Measurements from ENCODE around the gene SIGLECL1.
"Not testable (repeated sequence)": the region's sequence is repeated elsewhere in the genome, so short reads cannot be mapped to it uniquely, and the experiment has no call there.

Gene SIGLECL1

GRCh38 chr19:51250786-51251467 is at the start of gene SIGLECL1:
Gene SIGLECL1 (plus strand): TSS chr19:51251080. CDS start chr19:51264073, 12,993 bp downstream.
- no peak for DNase-seq

DNA sequence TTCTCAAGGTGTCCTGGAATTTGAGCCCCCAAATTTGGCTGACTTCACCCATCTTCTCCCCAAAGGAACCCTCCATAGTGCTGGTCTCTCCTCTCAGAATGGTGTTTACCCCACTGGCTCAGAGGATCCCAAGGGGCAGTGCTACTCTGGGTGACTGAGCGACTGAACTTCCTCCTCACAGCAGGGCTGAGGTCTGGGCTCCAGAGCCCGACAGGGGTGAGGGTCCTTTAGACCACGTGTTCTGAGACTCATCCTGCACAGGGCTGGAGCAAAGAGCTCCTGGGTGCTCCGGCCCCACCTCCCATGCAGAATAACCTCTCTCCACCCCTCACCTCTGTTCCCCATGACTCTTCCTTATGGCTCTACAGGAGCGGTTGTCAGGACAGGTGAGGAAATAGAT is 49.2 kb upstream of the SIGLECL1 start:
- DNase-seq: no peak

- DNase-seq: no peak
Observed at GRCh38 chr19:51203916-51204315, 47.0 kb upstream of the SIGLECL1 start.

GRCh38 chr19:51204321-51204720 is 46.6 kb upstream of the SIGLECL1 start:
- no peak for DNase-seq

GRCh38 chr19:51207747-51208146 is 43.1 kb upstream of the SIGLECL1 start:
- no peak for DNase-seq

DNA sequence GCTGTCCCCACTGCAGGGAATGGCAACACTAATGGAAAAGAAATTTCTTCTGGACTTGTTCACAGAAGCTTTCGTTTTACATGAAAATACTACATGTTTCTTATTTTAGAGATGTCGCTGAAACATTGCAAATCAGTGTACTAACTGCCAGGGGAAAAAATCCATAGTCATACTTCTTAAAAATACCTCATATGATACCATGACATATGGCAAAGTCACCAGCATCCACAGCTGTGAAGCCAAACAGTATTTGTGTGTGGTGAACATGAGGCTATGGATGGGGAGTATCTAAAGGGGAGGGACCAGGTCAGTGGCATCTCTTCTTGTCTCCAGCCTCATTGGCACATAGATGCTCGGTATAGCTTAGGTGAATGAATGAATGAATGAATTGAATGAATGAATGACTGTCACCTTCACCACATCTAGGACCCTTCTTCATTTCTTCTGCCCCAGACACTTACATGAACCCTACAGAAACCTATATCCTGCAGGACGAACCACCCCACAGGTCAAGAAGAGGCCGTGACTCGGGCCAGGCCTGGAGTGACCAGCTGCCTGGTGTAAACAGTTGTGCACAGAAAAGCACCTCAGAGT is 40.6 kb upstream of the SIGLECL1 start:
- no peak for DNase-seq

- DNase-seq: not testable (repeated sequence)
Observed at GRCh38 chr19:51210874-51211361, 40.0 kb upstream of the SIGLECL1 start.

- no peak for DNase-seq
Observed at GRCh38 chr19:51211833-51212232, 39.0 kb upstream of the SIGLECL1 start.

- no peak for DNase-seq
Observed at GRCh38 chr19:51219307-51219706, 31.6 kb upstream of the SIGLECL1 start.

DNA sequence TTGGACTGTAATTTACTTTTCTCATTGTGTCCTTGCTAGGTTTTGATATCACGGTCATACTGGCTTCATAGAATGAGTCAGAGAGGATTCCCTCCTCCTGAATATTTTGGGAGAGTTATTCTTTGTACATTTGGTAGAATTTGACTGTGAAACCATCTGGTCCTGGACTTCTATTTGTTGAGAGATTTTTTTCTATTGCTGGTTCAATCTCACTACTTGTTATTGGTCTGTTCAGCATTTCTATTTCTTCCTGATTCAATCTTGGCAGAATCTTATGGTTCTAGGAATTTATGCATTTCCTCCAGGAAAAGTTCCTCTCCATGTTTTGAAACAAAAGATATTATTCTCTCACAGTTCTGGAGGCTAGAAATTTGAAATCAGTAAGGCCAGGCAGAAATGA is 30.9 kb upstream of the SIGLECL1 start:
- no peak for DNase-seq

GRCh38 chr19:51220996-51221395 is 29.9 kb upstream of the SIGLECL1 start:
- DNase-seq: no peak

- DNase-seq: no peak
Observed at GRCh38 chr19:51224163-51224641, 26.7 kb upstream of the SIGLECL1 start.

- DNase-seq: not testable (repeated sequence)
Observed at GRCh38 chr19:51224898-51225393, 25.9 kb upstream of the SIGLECL1 start, which contains the start of gene CD33. Gene CD33 (plus strand): TSS chr19:51225080. CDS start chr19:51225119, 39 bp downstream.

DNA sequence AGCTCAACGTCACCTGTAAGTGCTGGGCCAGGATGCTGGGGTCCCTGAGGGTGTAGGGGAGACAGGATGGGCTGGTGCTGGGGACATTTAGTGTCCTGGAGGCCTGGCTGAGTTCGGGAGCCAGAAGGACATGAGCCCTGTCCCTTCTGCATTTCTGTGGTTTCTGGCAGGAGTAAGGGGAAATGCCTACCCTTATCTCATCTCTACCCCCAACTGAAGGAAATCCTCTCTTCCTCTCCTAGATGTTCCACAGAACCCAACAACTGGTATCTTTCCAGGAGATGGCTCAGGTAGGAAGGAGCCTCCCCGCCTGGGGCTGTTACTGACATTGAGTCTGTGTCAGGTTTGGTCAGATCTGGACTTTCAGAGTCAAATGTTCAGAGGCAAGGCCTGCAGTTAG is 24.8 kb upstream of the SIGLECL1 start:
- DNase-seq: no peak

DNA sequence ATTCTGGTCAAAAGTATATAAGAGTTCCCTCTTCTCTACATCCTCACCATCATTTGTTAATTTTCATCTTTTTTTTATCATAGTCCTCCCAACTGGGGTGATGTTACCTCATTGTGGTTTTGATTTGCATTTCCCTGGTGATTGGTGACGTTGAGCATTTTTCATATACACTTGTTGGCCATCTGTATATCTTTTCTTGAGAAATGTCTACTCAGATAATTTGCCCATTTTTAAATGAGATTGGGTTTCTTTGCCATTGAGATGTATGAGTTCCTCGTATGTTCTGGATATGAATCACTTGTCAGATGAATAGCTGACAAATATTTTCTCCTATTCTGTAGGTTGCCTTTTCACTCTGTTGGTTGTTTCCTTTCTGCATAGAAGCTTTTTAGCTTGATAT is 23.6 kb upstream of the SIGLECL1 start:
- DNase-seq: no peak

GRCh38 chr19:51227966-51228365 is 22.9 kb upstream of the SIGLECL1 start:
- DNase-seq: no peak

DNA sequence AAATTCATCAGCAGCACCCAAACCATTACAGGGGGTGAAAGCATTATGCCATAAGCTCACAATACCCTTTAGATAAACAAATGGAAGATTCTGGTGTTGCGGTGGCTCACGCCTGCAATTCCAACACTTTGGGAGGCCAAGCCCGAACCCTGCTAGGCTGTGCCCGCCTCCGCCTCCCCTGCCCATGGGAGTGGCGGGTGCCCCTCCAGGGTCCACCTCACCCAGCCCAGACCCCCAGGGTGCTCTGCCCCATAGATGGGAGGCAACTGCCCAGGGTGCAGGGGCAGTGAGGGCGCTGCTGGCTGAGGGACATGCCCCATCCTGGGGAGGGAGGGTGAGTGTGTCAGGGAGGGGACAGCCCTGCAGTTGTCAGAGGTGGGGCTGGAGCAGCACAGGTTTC is 10.0 kb upstream of the SIGLECL1 start:
- DNase-seq: no peak

DNA sequence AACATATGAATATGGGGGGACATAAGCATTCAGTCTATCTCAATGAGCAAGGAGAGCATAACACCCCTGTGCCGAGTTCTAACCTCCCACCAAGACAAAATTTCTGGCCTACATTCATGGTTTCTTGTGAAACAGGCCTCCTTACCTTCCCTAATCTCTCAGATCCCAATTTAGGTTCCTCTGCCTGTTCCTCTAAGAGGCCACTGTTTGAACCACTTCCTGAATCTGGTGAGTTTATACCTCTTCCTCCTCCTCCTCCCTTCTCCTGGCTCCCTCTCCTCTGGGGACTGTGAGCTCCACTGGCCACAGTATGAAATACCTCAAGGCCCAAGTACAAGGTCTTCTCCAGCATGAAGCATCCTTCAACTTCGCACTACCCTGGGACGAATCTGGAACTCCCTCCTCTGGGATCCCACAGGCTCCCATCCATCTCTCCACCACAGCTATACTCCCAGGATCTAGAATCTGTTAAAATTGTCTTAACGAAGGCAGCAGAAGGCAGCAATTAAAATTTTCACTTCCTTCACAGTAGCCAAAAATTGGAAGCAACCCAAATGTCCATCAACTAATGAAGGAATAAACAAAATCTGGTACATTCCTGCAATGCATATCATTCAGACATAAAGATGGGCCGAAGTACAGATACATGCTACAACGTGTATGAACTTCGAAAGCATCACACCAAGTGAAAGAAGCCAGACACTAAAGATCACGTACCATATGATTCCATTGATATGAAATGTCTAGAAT is 7.8 kb upstream of the SIGLECL1 start:
- DNase-seq: no peak

DNA sequence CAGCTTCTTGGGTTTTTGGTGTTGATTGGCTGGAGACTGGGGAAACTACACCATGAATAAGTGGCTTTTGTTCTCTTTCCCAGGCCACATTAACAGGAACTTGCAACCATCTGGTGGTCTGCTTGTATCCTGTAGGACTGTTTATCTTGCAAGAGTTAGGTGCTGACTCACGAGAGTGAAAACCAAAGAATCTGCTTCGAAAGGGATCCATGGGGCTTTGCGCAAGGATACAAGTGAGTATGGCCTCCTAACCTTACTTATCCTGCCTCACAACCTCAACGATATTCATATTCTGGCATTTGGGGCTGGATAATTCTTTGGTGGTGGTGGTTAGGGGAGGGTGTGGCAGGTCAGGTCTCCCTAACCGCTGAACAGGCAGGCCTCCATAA is 4.7 kb upstream of the SIGLECL1 start:
- DNase-seq: no peak

DNA sequence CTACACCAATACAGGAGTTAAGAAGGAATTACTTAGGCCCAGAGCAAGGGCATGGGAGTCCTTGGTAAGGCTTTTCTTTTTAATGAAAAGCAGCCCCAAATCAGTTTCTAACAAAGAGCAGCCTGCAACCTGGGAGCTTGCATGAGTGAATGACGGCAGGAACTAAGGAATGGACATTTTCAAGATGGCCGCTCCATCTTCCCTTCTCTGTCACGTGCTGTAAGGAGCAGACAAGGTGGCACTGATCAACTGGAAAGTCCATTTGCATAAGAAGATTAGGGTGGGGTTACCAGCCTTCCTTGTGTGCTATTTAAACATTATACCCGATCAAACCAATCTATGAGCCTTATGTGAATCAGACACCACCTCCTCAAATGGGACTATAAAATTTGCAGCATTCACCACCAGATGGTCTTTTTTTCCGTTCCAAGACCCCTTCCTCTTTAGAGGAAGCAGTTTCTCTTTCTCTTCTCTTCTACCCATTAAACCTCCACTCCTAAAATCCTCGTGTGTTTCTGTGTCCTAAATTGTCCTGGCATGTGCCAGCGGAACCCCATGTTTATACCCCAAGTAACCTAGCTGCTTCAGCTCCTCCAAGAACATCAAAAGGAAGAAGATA is 2.8 kb upstream of the SIGLECL1 start:
- DNase-seq: no peak

DNA sequence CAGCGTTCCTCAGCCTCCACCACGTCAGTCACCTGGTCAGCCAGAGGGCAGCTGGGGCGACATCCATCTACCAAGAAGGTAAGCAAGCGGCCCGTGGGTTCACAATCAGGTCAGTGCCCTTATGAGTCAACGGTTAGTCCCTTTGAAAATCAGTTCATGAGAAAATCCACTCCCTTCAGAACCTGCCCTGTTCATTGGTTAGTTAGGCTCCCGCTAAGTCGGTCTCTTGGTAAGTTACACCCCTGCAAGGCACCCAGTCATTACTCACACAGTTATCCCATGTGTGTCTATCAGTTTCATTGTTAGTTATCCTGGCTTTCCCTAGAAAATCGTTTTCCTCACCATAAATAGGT is 564 bp downstream of the SIGLECL1 start:
- DNase-seq: no peak

DNA sequence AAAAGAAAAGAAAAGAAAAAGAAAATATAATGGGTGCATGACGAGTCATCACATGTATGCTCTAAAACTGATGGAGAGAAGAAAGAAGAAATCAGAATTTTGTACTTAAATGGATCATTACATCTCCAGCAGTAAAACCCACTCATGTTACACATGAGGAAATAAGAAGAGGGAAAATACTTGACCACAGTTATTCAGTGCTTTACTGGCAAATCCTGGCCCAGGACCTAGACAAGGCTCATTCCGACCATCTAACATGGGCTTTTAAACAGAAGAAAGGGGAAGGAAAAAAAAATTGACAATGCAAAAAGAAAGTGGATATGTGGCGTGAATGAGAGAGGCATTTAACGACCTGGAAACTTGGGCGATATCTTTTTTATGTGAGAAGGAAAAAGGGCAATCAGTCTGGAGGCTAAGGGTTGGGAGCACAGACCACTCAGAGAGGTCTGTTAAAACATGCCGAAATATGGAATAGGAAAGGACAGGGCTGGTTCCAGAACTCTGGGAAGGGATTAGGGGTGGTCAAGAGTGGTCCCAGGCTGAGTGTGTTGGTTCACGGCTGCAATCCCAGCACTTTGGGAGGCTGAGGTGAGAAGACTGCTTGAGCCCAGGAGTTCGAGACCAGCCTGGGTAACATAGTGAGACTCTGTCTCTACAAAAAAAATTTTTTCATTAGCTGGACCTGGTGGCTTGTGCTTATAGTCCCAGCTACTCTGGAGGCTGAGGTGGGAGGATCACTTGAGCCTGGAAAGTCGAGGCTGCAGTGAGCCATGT is 1.6 kb downstream of the SIGLECL1 start:
- no peak for DNase-seq

All from NCI-H2081 (cell line).